Activated naive CD4-positive, alpha-beta T cell treated with Interleukin-2 at 50 U/mL for 16 hours (primary cell): ENCODE results near the gene TECTA.
A peak's percentile ranks its signal among the peaks of the same experiment; 100 is the strongest.
"Not testable (repeated sequence)": the region's sequence is repeated elsewhere in the genome, so short reads cannot be mapped to it uniquely, and the experiment has no call there.

Source experiments
- DNase-seq: peaks from one replicate; pipeline ENCODE4 v3.0.0-alpha.2; 2020

The TECTA gene

DNA sequence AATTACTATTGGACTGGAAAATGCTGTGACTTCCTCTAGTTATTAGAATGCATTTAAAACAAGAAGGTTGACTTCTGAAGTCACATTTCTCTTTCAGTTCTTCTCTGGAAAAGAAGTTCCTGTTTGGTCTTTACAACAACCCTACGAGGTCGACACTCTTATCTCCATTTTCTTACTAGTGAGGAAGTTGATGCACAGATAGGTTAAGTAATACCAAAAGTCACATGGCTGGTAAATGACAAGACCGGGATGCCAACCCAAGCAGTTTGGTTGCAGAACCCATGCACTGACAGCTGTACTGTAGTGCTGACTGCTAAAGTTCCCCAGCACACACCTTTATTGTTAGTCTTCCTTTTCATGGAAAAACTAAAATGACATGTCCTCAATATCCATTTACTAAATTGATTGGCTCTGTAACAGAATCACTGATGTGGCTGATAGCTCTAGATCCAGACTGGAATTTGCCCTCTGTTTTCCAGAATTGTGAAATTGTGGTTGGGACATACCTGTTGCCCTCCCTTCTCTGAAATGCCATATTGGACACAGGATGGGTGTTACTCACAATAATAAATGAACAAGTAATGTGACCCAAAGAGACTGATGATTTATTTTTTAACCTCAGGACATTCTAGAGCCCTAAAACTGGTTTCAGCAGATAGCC lies 9.4 kb upstream of the TECTA start:
- no peak for DNase-seq

DNA sequence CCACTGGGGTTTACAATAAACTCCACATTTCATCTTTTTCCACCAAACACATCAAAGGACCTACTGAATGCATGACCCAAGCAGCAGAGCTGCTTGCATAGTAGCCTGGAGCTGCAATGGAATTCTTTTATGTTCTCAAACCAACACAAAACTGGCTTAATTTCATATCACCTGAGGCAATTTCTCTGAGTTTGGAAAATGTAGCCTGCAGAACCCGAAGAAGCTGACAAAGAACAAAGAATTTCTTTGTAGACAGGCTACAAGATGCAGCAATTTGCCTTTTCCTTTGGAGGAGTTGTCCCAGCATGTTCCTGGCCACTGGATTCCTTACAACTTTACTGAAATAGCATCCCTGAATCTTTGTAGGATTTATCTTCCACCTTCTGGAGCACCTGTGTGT lies 5.5 kb upstream of the TECTA start:
- DNase-seq: no peak

DNA sequence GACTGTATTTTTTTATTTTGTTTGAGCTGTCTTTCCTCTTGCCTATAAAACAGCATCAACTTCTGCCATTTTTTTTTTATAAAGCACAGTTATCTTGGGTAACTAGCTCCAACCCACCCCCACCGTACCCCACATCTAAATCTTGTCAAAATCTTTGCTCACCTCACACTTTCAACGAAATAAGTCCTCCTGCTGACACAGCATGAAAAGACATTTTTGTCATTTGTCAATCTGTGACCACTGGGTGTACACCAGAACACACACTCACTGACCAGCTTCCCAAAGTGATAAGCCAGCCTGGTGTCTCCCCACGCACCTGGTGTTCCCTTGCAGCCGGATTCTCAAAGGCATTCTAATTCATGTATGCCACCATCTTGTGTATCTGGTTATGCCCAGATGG lies 1.7 kb upstream of the TECTA start:
- DNase-seq: no peak

DNA sequence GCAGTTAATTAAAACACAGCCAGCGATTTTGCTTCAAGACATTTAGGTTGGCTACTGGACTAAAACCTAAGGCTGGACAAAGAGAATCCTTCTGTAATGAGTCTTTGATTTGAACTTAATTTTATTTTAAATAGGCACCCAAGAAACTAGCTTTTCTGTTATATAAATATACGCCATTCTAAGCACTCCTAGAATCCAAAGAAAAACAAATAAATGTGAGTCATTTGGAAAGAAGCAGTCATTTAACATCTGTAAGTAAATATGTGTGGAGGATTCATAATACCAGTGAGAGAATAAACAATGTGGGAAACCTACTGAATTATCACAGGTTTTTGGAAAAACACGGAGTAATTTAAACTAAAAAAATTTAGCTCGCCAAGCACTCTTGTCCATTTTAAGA lies 1.2 kb upstream of the TECTA start:
- DNase-seq: no peak

DNA sequence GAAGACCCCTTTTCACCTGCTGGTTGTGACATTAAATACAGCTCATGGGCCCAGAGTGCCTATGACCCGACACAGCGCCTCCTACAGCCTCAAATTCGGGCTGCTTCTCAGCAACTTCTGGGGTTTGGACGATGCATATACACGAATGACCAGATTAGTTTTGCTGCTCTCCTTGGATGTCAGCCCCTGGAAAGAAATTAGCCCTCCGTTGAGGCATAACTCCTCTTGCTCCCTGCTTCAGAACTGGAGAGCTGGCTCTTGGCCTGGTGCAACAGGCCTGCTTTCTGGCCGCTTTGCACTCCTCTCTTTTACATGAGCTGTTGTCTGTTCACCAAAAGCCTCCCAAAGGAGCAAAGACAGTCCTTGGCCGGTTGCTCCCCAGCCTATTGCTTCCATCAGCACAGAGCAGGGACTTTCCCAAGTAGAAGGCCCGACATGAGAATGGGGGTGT lies 3.3 kb downstream of the TECTA start:
- DNase-seq: no peak

DNA sequence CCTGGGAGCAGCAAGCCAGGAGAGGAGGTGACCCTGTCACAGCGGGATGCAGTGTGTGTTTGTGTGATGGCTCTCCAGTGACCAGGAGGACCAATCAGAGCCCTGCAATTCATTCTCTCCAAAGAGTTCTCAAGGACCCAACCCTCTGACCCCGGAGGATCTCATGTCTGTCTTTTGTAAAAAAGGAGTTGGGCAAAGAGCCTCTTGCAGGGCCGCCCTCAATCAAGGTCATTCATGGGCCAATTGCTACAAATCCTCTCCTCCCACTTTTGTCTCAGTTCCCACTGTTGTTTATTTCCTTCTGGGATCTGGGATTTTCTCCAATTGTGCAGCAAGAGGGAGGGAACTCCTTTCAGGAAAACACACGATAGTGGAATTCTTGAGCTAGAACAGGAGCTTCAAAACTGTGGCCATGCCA lies 4.0 kb downstream of the TECTA start:
- DNase-seq: no peak

DNA sequence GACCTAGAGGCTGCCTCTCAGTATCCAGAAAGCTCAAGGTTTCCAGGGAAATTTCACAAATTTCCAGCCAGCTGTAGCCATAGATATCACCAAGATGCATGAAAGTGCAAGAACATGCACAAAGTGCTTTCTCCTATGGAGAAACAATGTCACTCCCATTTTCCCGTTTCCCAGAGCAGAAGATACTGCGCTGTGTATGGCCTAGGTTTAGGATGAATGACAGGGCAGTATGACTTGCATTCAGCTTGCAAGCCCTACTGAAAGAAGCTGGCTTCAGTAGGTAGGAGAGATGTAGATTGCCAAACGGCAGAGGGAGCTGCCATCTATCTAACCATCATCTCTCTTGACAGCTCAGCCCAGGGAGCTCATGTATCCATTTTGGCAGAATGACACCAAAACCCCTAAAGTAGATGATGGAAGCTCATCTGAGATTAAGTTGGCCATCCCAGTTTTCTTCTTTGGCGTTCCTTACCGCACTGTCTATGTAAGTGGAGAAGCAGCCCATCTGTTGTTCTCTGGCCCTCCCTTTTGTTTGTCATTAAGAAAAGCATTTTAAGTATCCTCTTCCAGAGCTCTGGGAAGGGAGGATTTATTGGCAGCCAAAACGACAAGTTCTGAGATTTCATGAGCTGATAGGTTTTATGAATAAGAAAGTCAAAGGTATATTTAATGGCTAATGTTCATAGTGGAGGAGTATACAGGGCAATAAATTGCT lies 4.6 kb downstream of the TECTA start:
- DNase-seq: no peak

DNA sequence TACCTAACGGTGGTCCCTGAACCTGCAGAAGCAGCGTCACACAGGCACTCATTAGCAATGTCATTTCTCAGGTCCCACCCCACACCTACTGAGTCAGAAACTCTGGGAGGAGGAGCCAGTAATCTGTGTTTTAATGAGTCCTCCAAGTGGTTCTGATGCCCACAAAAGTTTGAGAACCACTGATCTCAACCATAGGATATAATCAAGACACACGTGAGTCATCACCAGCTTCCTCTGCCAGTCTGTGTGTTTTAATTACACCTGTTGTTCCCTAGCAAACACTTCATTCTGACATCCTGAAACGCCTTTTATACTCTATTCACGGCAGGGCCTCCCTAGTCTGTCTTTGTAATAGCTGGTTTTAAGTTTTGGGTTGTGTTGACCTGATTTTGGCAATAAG lies 5.8 kb downstream of the TECTA start:
- no peak for DNase-seq

DNA sequence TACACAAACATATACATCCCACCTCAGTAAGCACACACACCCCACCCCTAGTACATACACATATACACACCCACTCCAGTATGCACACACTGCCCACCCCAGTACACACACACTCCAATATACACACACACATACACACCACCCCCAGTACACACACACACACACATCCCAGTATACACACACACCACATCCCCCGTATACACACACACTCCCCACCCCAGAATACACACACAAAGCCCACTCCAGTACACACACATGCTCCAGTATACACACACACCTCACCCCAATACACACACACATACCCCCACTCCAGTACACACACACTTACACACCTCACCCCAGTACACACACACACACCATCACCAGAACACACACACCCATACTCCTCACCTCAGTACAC lies 7.4 kb downstream of the TECTA start:
- no peak for DNase-seq

DNA sequence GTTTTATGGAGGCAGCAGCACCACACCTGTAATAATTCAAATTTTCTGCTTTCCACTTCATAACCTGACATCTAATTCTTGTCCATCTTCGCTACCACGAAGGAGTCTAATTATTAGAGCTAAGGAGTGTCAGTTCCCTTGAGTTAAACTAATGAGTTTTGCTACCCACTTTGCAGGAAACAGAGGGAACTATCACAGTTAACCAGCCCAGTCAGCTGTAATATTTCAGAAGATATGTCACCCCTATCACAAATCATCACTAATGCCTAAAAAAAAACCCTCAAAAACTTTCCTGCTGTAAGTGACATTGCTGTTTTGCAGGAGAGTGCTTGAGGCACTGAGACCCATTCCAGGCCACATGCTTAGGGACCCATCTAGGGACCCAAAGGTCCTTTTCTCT lies 8.4 kb downstream of the TECTA start:
- no peak for DNase-seq

DNA sequence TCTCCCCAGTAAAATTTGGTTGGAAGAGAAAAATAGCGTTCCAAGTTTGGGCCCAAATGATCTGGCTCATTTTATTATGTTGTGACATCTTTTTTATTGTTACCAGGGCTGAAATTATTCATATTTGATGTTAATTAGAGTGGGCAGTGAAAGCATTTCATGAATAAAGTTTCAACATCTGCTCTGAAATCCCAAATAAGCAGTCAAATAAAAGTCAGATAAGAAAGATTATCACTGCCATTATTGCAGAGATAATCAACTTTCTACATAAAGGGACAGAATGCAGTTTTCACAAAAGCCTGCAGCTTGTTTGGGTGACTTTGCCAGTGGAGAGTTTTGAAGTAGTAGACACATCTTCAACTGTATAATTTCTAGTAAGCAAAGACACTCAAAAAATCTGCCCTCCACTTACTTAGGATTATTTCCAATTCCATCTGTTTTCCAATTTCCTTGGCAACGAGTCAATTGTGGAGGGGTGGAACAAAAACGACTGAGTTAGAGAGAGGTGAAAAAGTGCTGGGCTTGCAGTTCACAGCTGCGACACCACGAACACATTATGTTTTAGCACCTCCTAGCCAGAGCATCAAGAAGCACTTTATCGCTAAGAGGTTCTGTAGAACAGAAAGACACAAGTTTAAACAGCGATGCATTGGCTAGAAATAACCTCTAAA lies 9.0 kb downstream of the TECTA start:
- DNase-seq: no peak

DNA sequence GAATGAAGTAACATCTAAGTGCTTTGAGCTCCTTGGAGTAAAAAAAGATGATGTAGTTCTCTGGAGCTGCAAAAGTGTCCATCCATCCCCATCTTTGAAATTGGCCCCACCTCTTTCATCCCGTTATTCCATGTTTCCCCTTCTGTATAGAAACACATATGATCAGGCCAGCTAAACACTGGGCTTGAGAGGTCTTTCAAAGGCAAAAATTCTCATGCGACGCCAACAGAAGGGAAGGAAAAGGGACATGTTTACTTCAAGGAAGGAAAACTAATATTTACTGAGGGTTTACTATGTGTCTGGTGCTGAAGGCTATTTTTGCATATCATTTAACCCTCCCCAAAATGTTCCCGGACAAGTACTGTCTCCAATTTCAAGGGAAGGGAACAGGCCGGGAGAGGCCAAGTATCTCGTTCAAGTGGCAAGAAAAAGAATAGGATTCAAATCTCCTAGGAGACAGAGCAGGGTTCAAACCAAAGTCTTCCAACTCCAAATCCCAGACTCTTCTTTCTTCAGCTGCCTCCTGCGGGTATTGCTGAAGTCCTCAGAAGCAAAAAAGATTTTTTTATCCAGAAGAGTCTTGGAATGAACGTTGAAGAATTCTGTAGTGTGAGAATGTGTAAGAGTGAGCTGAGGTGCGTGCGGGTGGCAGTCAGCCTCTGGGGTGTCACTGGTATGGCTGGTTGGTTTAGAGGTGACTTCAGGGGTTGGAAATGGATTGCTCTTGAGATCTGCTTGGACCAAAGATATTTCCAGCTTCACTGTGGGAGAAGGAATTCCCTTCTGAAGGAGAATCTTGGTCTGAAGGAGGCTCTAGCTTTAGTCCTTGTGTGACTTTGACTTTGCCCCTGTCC lies 10.1 kb downstream of the TECTA start:
- no peak for DNase-seq

DNA sequence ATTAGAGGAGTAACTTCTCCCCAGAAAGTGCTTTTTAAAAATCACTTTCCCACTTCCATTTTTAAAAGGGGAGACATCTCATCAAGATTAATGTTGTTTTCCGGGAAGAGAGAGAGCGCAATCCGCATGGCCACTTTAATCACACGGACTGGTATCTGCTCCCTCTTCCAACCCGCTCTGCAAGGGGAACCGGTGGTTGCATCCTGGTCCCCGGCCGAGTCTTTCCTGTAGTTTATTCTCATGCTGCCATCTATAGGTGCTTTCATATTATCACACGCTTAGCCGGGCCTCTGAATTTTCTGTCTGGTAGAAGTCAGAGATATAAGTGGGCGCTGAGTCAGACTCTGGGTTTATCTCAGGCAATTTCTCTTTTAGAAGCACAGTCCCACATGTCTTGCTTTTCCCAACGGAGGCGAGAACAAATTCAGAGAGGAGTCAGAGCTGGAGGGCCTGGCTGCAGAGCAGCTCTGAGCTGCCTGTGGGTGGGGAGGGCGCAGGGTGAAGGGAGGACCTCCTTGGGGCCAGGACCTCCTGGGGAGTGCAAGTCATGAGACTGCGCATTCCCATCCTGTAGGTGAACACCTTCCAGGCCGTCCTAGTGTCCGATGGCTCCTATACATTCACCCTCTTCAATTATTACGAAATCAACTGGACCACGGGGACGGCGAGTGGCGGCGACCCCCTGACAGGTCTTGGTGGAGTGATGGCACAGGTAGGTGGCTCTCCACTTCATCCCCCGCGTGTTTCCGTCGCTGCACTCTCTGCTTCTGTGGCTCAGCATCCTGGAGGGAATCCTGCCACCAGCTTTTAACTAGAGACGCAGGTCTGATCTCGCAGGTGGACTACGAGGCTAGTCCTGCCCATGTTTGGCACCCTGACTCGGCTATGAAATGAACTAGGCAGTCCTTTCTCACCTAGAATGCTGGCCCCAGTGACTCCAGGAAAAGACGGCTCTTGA lies 11.7 kb downstream of the TECTA start:
- DNase-seq: peak; percentile 8

DNA sequence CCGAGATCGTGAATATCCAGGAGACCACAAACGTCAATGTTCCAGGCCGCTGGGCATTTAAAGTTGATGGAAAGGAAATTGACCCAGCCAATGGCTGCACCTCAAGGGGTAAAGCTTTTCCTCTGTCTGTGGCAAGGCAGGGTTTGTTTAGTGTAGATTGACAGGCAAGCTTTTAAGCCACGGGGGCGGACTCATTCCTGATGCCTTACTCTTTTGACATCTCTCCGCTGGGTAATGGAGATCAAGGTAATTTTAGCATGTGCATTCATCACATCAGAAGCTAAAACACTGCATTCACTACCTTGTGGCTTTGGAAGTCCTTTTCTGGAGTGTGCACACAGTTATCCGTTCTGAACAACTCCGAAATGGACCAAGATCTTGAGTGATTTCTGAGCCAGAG lies 12.6 kb downstream of the TECTA start:
- DNase-seq: no peak

DNA sequence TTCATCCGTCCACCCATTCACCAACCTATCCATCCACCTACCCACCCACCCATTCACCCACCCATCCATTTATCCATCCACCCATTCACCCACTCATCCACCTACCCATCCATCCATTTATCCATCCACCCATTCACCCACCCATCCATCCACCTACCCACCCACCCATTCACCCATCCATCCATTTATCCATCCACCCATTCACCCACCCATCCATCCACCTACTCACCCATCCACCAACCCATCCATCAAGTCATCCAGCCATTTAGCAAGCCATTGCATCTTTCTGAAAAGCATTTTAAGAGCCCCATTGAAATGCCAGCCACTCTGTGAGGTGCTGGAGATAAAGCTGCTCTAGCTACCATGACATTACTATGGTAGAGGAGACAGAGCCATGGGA lies 14.0 kb downstream of the TECTA start:
- not testable (repeated sequence) for DNase-seq

DNA sequence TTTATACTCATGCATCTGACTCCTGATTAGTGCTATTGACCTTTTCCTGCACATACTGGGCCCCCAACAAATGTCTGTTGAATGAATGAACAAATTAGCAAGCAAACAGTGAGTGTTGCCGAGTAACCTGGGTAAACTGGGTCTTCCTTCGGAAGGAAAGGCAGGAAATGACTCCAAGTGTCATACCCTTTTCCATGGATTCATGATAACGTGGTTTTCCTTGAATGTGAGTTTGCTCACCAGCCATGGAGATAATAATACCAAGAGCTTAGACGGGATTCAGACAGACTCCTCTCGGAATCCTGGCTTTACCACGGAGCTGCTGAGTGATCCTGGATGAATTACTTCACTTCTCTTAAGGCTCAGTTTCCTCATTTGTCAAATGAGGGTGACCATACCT lies 16.7 kb downstream of the TECTA start:
- no peak for DNase-seq

DNA sequence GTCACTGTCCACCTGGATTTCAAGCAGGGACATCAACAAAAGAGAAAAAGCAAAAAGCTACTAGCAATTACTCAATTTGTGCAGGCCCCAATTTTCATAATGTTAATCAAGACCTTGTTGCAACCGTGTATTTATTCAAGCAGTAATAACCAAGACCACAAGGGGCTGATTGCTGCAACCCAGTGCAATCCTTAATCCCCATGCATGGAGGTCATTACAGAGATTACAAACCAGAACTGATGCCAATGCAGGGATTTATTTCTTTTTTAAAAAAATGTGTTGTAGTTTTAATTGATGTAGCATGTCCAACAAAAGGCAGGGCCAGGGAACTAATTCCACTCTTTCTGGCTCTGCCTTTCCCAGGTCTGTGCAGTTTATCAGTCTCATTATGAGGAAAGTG lies 18.4 kb downstream of the TECTA start:
- DNase-seq: no peak

DNA sequence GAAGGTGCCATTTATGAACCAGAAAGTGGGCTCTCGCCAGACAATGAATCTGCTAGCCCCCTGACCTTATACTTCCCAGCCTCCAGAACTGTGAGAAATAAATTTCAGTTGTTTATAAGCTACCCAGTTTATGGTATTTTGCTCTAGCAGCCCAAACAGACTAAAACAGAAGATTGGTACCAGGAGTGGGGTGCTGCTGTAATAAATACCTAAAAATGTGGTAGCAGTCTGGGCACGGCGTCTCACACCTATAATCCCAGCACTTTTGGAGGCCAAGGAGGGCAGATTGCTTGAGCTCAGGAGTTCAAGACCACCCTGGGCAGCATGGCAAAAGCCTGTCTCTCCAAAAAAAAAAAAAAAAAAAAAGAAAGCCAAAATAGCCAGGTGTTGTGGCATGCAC lies 21.3 kb downstream of the TECTA start:
- no peak for DNase-seq

DNA sequence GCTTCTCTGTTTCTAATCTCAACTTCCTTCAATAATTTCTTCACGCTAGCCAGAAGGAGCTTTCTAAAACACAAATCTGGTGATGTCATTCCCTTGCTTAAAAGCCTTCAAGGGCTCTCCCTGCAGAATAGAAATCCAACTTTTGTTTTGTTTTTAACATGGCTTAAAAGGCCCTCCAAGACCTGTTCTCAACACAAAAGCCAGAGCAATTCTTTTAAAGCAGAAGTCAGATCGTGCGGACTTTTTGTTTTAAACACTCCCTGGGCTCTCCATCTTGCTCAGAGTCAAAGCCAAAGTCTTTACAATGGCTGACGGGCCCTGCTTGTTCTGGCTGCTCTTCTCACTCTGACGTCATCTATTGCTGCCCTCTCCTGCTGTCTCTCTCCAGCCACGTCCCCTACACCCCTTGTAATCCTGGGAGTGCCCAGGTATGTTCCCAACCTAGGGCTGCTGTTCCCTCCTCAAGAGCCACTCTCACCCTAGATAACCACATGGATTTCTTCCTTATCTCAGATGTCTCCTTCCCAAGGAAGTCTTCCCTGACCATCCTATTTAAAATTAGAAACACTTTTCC lies 22.5 kb downstream of the TECTA start:
- no peak for DNase-seq

DNA sequence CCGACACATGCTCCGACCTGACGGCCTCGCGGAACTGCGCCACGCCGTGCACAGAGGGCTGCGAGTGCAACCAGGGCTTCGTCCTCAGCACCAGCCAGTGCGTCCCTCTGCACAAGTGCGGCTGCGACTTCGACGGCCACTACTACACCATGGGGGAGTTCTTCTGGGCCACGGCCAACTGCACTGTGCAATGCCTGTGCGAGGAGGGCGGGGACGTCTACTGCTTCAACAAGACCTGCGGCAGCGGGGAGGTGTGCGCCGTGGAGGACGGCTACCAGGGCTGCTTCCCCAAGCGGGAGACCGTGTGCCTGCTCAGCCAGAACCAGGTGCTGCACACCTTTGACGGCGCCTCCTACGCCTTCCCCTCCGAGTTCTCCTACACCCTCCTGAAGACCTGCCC lies 26.8 kb downstream of the TECTA start:
- no peak for DNase-seq
